Hepatocyte (in vitro differentiated cells): ENCODE measurements around the gene RSPO4. TPM values are rescaled to one million over a fixed set of nuclear protein-coding genes. Genes with fewer than 3 reads are reported as not detected.

ENCODE experiments used
- DNase-seq: peaks from one replicate; pipeline ENCODE4 v3.0.0-alpha.2; 2016; ENCODE audit warnings: low spot score
- H2AFZ ChIP-seq: fragments of 200-600 bp; sonication (generic); 2 replicates; pipeline ENCODE4 v1.6.0; 2016; ENCODE audit warnings: antibody characterized with exemption, mild to moderate bottlenecking
- H3K27ac ChIP-seq: fragments of 200-600 bp; sonication (generic); 2 replicates; pipeline ENCODE4 v1.5.1; 2016; ENCODE audit warnings: mild to moderate bottlenecking
- H3K27me3 ChIP-seq: fragments of 200-600 bp; sonication (generic); 2 replicates; pipeline ENCODE4 v1.6.1; 2016
- H3K36me3 ChIP-seq: fragments of 200-600 bp; sonication (generic); replicated peaks from 2 replicates; pipeline ENCODE4 v1.5.1; 2016; ENCODE audit warnings: low read depth; ENCODE audit not compliant: insufficient read depth
- H3K4me1 ChIP-seq: fragments of 200-600 bp; sonication (generic); 2 replicates; pipeline ENCODE4 v1.5.1; 2016; ENCODE audit warnings: mild to moderate bottlenecking, moderate library complexity; ENCODE audit not compliant: insufficient read depth
- H3K4me2 ChIP-seq: fragments of 200-600 bp; sonication (generic); 2 replicates; pipeline ENCODE4 v1.6.0; 2016
- H3K4me3 ChIP-seq: fragments of 200-600 bp; sonication (generic); 2 replicates; pipeline ENCODE4 v1.5.1; 2016; ENCODE audit warnings: mild to moderate bottlenecking
- H3K79me2 ChIP-seq: fragments of 200-600 bp; sonication (generic); 2 replicates; pipeline ENCODE4 v1.6.0; 2017; ENCODE audit warnings: mild to moderate bottlenecking
- H3K9me2 ChIP-seq: fragments of 200-600 bp; sonication (generic); replicated peaks from 2 replicates; pipeline ENCODE4 v1.6.0; 2017; ENCODE audit warnings: mild to moderate bottlenecking; ENCODE audit not compliant: insufficient read depth
- H3K9me3 ChIP-seq: fragments of 200-600 bp; sonication (generic); 2 replicates; pipeline ENCODE4 v1.5.1; 2016; ENCODE audit warnings: low read depth, mild to moderate bottlenecking
- H4K20me1 ChIP-seq: fragments of 200-600 bp; sonication (generic); 2 replicates; pipeline ENCODE4 v1.6.0; 2016; ENCODE audit warnings: mild to moderate bottlenecking; ENCODE audit not compliant: insufficient read depth, poor library complexity, severe bottlenecking
- EZH2 ChIP-seq: fragments of 200-600 bp; sonication (generic); IDR thresholded peaks from 2 replicates; pipeline ENCODE4 v1.6.1; 2016; ENCODE audit warnings: antibody characterized with exemption, mild to moderate bottlenecking, borderline replicate concordance
- EZH2phosphoT487 ChIP-seq: fragments of 200-600 bp; sonication (generic); IDR thresholded peaks from one replicate; pipeline ENCODE4 v1.6.1; 2018; ENCODE audit warnings: antibody characterized with exemption, mild to moderate bottlenecking, low read depth, moderate library complexity; ENCODE audit not compliant: unreplicated experiment, severe bottlenecking
- WGBS: methylation state at CpG from one replicate; pipeline ENCODE4 v1.1.6; 2016; ENCODE audit warnings: low lambda C conversion rate; ENCODE audit errors: missing lambda C conversion rate; 5-methylcytosine and 5-hydroxymethylcytosine counted together
- polyA plus RNA-seq: library from polyadenylated mRNA; unstranded; fragments of >200 nt; fragmentation: Nextera tagmentation; extraction: Ambion mirVana; gene quantifications from 2 replicates; pipeline ENCODE4 v1.2.1, GENCODE V29; 2016
- total RNA-seq: library from RNA; depleted of rRNA; stranded (reverse); fragments of >200 nt; gene quantifications from 2 replicates; pipeline ENCODE4 v1.2.3, GENCODE V29; 2014
- TF ChIP-seq, protein P1 (sequence below): fragments of 200-600 bp; sonication (generic); IDR thresholded peaks from 2 replicates; pipeline ENCODE4 v1.5.1; 2016; ENCODE audit warnings: antibody characterized with exemption, mild to moderate bottlenecking; ENCODE audit not compliant: poor library complexity

The RSPO4 gene
- total and polyA plus RNA-seq, 2 experiments from 2014 or later: 0.41 to 0.57 TPM

GRCh38 chr20:911882-912600 lies 90.1 kb downstream of the RSPO4 start:
- Histone ChIP-seq H3K4me3 (no peak overlapping the region), H3K4me1 (peaks cover 12% of the 10 kb centered on the region), H2AFZ (no peak overlapping the region), H3K27ac (no peak overlapping the region), H3K4me2 (no peak overlapping the region), H3K9me2 (no peaks in the 10 kb centered on the region), H4K20me1 (no peaks in the 10 kb centered on the region), H3K27me3 (no peaks in the 10 kb centered on the region), H3K79me2 (no peaks in the 10 kb centered on the region), H3K36me3 (no peaks in the 10 kb centered on the region), H3K9me3 (no peaks in the 10 kb centered on the region)
- WGBS: 79% methylated on average over 5 of the region's 5 CpGs
- no peak for DNase-seq
- TF ChIP-seq, protein P1, sequence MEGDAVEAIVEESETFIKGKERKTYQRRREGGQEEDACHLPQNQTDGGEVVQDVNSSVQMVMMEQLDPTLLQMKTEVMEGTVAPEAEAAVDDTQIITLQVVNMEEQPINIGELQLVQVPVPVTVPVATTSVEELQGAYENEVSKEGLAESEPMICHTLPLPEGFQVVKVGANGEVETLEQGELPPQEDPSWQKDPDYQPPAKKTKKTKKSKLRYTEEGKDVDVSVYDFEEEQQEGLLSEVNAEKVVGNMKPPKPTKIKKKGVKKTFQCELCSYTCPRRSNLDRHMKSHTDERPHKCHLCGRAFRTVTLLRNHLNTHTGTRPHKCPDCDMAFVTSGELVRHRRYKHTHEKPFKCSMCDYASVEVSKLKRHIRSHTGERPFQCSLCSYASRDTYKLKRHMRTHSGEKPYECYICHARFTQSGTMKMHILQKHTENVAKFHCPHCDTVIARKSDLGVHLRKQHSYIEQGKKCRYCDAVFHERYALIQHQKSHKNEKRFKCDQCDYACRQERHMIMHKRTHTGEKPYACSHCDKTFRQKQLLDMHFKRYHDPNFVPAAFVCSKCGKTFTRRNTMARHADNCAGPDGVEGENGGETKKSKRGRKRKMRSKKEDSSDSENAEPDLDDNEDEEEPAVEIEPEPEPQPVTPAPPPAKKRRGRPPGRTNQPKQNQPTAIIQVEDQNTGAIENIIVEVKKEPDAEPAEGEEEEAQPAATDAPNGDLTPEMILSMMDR: no peak
- TF ChIP-seq EZH2phosphoT487 (no peak), EZH2 (no peak)

DNA sequence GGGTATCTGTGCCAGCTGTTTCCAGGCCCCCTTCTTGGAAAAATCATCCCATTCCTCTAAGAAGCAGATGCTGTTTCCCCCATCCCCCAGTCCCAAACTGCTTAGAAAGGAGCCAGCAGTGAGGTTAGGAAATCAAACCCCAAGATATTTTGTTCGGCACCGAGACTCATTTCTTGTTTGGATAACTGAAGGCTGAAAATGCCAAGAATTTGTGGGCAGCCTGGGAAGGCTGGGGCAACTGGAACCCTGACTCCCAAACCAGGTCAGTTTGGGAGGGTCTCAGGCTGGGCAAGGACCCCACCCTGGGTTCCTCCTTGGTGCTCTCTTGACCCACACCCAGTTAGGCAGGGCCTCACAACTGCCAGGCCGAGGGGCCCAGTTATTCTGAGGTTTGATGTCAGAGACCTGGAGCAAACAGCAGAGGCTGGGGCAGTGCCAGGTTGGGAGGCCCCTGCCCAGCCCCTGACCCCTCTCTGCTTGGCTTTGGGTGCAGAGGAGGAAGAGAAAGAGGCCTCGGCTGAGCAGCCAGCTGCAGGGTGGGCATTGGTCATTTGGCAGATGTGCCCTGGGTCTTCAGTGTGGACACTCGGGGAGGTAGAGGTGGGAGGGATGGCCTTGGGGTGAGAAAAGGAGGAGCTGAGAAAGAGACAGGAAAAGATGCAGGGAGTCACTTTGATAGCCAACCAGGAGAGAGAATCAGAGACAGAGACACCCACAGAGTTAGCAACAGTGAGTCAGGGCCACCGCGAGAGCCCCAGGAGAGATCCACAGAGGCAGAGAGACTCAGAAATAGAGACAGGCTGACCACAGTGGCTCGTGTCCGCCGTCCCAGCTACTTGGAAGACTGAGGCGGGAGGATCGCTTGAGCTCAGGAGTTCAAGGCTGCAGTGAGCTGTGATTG lies 91.0 kb downstream of the RSPO4 start:
- no peak for DNase-seq
- 80% methylated on average over 12 of the region's 12 CpGs for WGBS
- no peak for TF ChIP-seq EZH2

GRCh38 chr20:910132-910869 lies 91.8 kb downstream of the RSPO4 start:
- no peaks in the 10 kb centered on the region for H3K79me2 ChIP-seq
- no peak overlapping the region for H3K4me3 ChIP-seq
- H3K4me1 ChIP-seq: peaks cover 12% of the 10 kb centered on the region
- WGBS: 62% methylated on average over 9 of the region's 9 CpGs
- no peak for DNase-seq
- H3K9me3 ChIP-seq: no peaks in the 10 kb centered on the region
- no peaks in the 10 kb centered on the region for H3K36me3 ChIP-seq
- TF ChIP-seq EZH2 (no peak), EZH2phosphoT487 (no peak)
- TF ChIP-seq, protein P1: no peak
- no peak overlapping the region for H2AFZ ChIP-seq
- H3K4me2 ChIP-seq: no peak overlapping the region
- H3K9me2 ChIP-seq: no peaks in the 10 kb centered on the region
- no peak overlapping the region for H3K27ac ChIP-seq
- H3K27me3 ChIP-seq: no peaks in the 10 kb centered on the region
- no peaks in the 10 kb centered on the region for H4K20me1 ChIP-seq

More for the DNA sequence above, 91.0 kb downstream of the RSPO4 start:
- H3K9me3 ChIP-seq: no peaks in the 10 kb centered on the region
- no peak overlapping the region for H3K4me3 ChIP-seq
- no peaks in the 10 kb centered on the region for H3K9me2 ChIP-seq
- no peak overlapping the region for H2AFZ ChIP-seq
- no peaks in the 10 kb centered on the region for H3K36me3 ChIP-seq
- H3K27ac ChIP-seq: no peak overlapping the region
- H4K20me1 ChIP-seq: no peaks in the 10 kb centered on the region
- no peaks in the 10 kb centered on the region for H3K27me3 ChIP-seq
- H3K4me1 ChIP-seq: peaks cover 12% of the 10 kb centered on the region
- no peaks in the 10 kb centered on the region for H3K79me2 ChIP-seq
- no peak overlapping the region for H3K4me2 ChIP-seq
